Germinal center (tissue), 1 donor: ENCODE results near the gene TNS1.
"Not testable (repeated sequence)": the region's sequence is repeated elsewhere in the genome, so short reads cannot be mapped to it uniquely, and the experiment has no call there.

Source experiments
- DNase-seq: peaks from one replicate; pipeline ENCODE4 v3.0.0; 2012; ENCODE audit warnings: mixed read lengths, low spot score

TNS1 gene

DNA sequence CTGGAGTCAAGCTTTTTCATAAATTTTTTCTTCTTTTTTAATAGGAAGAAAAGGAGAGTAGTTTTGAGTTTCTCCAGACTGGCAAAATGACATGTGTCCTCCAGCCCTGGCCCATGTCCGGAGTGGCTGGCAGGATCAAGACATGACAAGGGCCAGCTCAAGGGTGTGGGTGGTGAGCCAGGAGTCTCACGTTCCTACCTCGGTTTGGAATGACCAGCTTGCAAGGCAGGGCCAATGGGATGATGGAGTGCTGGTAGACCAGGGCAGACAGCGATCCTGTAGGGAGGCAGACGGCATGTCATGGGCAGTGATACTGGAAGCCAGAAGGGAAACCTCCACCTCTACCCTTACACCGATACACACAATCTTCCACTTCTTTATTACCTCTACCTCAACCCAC is 190.6 kb downstream of the TNS1 start:
- DNase-seq: no peak

DNA sequence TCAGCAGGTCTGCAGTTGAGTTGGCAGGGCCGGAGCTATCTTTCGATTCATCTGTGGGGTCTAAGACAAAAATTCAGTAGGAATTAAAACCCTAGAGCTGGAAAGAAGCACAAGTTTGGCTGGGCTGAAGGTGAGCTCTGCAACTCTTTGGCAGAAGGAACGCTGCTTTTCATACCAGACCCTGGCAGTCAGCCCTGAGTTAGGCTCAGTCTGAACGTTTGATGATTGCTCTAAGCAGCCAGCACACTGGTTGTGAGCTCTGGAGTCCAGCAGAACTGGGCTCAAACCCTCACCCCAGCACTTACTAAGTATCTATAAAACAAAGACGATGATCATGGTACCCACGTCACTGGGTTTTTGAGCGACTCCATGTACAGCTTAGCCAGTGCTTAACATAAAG is 192.5 kb downstream of the TNS1 start:
- no peak for DNase-seq

DNA sequence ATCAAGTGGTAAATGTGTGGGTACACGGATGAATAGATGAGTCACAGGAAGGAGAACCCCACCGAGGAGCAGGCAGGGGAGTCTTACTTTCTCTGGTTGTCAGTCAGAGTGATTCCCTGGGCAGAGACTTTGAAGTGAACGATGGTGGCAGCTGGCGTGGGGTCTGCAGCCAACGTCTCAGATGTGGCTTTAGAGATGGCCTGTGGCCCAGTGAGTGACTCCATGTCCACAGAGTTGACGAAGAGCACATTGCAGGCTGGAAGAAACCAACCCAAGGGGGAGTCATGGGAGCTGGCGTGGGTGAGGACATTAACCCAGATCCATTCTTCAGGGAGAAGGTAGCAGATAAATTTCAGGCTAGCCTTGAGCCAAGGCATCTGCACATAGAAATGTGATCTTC is 193.1 kb downstream of the TNS1 start:
- no peak for DNase-seq

DNA sequence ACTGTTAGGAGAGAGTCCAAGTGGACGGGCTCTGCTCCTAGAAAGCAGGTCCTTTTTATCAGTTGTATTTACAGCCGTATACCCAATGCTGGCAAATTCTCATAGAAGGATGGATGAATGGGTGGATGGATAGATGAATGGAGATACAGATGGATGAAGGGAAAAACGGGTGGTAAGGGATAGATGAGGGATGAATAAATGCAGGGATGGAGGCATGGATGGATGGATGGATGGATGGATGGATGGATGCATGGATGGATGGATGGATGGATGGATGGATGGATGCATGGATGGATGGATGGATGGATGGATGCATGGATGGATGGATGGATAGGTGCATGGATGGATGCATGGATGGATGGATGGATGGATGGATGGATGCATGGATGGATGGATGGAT is 193.8 kb downstream of the TNS1 start:
- not testable (repeated sequence) for DNase-seq

DNA sequence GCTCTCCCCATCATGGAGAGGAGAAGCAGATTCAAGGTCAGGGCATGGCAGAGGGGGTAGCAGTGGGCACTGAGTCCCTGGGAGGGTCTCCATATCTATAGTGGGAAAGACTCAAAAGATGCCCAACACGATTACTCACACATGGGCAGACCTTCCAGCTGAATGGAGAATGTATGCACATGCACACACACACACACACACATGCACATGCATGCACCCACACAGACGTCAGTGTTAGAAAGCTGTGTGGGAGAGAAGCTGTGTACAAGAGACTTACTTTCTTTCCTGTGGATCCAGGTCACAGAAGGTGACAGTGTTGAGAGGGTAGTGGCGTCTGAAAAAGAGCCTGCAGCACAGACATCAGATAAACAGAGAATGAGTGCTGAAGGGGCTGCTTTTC is 194.5 kb downstream of the TNS1 start:
- no peak for DNase-seq

DNA sequence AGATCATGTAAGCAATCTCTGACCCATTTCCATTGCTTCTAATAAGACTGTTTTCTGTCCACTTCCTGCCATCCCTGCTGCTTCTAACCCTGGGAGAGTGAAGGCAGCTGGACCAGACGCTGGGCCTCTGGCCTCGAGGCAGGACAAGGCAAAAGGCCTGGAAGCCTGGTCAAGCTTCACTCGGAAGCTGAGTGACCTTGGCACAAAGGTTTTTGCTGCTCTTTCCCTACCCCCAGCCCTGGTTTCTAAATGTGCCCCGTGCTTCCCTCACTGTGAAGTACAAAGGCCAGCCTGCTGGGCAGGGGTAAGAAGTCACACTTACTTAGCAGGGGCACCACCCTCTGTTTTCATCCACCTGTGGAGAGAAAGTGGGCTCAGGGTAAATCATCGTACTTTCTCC is 195.0 kb downstream of the TNS1 start:
- DNase-seq: no peak

DNA sequence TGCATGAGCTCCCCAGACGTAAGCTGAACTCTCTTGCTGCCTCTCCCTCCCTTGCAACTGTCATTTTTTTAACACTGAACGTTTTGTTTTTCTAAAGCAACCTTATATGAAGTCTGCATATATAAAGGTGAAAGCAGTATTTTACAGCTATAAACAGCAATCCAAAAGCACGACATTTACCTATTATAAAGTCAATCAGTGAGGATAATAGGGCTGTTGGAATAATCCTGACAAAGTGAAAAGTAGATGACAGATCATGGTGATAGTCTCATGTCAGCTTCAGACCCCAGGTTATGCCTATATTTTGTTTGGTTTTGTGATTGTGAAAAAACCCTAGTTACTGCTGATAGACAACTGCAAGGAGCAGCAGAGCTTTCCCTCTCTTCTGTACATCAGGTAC is 195.8 kb downstream of the TNS1 start:
- no peak for DNase-seq

DNA sequence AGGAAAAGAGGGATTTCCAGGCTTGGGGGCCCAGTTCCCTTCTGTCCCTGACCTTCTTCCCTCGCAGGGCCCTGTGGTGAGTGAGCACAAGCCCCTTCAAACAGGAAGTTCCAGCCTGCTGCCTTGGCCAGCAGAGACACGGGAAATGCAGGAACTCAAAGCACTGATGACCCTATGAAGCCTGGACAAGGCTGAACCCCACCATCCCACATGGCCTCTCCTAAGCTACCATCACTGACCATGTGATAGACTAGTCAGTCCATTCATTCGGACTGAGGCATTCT is 196.4 kb downstream of the TNS1 start:
- no peak for DNase-seq

DNA sequence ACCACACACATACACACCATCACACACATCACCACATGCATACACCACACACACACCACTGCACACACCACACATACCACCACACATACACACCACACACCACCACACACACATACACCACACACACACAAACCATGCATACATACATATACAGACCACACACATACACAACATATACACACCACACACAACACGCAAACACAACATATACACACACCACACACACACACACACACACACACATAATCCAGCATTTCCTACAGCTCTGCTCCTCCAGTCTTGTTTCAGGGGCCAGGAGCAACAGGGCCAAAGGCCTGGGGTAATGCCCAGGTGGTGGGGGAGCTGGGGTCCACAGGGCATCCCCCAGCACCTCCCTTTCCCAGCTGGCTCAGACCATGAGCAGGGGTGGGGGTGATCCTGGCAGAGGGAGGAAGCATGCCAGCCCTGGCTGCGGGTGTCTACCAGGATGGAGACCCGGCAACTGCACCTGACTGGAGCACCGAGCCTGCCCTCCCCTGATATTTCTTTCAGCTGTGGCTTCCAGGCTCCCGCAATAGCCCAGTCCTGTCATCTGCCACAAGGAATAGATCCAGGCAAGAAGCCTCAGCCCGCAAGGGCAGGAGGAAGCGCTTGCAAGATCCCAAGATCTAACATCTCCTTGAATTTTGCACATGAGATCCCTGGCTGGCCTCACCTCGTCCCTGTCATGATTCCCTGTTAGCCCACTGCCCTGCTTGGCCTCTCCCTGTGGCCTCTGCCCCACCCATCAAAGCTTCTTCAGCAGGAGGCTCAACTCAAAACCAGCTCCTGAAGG is 196.9 kb downstream of the TNS1 start:
- DNase-seq: no peak

DNA sequence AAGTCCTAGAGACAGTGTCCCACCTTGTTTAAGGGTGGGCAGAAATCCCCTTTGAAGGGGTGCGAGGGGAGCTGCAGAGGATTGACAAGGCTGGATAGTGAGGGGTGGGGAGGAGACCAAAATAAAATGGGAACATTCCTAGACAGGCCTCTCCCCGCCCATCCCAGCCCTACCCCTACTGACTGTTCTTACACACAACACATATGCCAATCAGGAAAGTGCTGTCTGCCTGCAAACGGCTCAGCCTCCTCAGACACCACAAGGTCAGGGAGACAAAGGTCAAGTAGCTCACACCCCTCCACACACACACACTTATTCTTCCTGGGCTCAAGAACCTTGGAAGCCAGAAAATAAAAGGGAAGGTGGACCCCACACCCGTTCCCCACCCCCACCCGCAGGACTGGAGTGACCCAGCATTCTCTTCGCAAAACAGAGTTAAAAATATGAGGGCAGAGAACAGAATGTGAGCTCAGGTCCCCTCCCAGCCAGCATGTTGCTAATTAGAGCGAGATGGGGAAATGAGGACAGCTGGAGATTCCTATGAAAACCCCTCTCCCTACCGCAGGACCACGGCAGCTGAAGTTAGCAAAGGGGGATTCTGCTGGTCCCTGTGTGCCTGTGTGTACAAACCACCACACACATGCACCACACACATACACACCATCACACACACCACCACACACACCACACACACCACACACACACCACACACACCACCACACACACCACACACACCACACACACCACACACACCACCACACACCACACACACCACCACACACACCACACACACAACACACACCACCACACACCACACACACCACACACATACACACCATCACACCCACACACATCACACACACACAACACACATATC is 197.8 kb downstream of the TNS1 start:
- no peak for DNase-seq

DNA sequence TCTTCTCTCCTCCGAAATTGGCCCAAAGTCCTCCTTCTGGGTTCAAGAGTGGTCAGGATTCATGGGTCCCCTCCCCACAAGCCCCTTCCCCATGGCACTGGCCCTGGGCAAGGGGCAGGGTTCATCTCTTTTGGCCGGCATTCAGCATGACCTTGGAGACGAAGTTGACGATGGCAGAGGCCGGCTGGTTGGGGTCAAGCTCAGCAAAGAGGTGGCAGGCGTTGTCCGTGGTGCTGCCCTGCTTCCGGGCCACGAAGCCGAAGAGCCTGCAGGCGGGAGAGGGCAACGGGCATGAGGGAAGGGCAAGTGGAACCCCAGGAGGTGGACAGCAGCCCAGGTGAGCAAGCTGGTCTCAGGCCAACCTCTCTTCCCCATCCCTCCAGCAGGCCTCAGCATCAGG is 198.5 kb downstream of the TNS1 start:
- no peak for DNase-seq

DNA sequence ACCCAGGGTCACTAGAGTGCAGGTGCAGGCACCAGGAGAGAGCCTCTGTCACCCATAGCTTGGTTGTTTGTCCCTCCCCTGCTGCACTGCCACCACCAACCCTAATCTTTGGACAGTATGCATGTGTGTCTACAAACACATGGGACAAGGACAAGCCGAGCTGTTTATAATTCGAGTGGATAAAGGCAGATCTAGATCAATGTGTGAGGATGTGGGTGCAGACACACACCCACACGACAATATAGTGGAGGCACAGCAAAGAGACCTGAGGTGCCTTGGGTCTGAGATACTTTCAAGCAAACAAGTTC is 199.2 kb downstream of the TNS1 start:
- no peak for DNase-seq

DNA sequence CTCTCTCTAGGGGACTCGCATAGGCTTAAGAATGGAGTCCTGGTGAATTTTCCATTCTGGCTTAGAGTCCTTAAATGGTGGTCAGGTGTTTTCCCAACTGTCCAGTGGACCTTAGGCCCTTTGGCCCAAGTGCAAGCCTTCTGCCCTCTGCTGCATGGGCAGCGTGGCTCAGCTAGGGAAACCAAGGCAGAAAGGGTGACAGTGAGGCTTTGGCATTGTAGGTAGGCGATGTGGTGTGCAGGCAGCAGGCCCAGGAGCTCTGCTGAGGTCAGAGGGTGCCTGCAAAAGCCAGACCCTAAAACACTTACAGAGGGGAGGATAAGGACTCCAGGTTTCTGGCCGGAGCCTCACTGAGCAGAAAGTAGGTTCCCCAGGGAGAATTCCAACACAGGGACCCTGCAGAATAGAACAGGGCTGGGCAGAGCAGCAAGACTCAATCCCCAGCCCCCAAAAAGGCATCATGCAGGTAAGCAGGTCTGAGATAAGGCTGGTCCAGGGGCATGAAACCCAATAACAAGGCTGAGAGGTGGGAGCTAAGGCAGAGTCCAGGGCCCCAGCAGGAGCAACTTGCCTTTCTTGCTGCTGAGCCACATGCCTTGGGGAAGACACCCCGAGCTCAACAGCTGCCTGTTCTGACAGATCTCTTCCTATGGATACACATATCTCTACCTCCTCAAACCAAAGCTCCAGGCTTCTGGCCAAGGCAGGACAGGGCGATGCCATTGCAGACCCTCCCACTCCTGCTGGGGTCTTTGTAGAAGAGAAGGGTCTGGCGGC is 199.7 kb downstream of the TNS1 start:
- DNase-seq: no peak

DNA sequence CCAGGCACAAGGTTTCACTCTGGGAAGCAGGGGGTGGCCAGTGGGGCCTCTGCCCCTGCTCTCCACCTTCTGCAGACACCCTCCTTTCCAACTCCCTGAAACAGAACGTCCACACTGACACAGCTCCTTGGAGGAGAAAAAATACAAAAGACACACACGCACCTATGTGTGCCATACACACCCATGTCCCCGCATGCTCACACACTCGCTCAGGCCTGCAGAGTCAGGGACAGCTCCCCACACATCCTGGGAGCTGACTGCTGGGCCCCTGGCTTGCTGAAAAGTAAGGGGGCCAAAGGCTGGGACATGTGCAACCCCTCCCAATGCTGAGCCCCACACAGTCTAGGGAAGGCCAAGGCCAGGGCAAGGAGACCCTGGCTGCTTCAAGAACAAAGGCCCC is 200.5 kb downstream of the TNS1 start:
- DNase-seq: no peak

DNA sequence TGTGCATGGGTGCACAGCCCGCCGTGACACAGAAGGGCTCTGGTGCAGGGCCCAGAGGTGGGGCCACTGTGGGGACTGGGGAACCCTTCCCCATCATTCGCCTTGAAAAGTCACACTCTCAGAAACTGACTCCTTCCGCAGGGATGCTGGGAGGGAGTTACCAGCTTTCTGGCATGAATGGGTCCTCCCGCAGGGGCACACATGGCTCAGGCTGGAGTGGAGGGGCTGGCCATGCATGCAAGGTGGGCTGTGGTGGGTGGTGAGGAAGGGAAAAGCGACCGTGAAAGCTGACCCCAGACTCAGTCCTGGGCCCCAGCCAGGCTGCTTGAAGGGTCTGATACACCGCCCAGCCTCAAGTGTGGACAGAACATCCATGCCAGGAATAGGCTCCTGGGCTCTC is 201.1 kb downstream of the TNS1 start:
- DNase-seq: no peak

DNA sequence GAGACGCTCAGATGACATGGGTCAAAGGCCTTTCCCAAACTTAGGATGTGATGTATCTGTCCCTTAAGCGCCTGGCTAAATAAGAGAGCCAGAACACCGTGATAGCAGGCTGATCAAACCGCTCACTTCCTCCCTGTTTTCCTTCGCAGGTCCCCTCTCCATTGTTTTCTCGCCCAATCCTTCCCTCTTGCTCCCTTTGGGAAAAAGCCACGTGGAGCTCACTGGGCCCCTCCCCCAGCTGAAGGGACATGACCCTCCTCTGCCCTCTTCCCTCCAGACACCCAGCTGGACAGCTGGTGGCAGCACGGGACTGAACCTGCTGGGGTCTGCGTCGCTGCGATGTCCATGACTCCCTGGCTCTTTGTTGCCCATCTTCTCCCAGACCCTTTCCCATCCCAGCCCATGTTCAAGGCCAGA is 201.7 kb downstream of the TNS1 start:
- no peak for DNase-seq

DNA sequence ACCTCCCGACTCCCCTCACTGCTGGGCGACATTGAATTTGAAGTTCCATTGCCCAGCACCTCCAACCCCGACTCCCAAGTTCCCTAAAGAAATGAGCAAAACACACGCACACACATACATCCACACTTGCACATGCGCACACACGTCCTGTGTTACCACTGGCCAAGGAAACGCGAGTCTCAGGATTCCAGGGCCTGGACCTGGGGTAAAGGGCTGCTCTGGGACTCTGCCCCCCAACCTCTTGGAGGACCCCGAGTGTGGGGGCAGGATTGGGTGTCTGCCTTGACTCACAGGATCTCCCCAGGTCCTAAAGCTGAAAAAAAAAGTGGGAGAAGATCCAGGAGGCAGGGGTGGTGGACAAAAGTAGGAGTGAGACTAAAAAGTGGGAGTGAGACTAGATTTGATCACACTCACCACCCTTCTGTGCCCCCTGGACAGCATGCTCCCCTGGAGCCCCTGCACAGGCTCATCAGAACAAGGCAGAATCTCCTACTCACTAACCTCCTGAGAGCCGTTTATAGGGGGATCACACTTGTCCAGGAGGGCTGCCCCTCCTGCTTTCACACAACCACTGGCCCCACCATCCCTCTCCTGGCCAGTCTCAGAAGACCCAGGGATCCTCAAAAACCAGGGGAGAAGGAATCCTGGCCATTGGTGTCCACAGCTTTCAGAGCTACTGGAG is 202.2 kb downstream of the TNS1 start:
- DNase-seq: no peak

DNA sequence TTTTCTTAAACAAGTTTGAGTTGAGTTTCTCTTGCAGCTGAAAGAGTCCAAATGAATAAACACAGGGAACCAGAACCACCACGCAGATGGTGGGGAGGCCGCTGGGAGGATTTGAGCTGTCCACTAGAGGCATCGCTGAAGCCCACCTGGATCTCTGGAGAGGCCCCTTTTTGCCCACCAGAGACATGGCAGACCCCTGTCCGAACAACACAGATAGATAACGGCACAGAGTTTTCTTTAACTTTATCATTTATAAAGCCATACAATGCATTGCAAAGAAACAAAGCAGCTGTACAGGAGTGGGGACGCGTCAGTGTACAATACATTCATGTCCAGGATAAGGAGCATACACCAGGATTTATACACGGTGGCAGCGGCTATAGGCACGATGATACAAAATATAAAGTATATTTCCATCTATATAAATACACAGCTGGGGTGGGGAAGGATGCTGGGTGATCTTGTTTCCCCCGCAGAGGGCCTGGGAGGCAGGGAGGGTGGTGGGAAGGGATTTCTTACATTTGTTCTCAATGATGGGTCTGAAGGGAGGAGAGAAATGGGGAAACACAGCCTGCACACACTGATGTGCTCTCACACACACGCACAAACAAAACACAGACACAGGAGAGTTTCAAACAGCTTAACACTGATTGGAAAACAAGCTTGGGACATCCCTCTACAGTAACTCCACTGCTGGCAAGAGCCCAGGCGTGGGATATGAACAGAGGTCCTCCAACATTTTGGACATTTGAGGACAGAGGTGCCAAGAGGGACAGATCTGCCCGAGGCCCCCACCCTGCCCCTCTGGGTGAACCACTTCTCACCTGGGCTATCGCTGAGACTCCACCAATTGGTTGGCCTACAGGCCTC is 203.0 kb downstream of the TNS1 start:
- DNase-seq: no peak

DNA sequence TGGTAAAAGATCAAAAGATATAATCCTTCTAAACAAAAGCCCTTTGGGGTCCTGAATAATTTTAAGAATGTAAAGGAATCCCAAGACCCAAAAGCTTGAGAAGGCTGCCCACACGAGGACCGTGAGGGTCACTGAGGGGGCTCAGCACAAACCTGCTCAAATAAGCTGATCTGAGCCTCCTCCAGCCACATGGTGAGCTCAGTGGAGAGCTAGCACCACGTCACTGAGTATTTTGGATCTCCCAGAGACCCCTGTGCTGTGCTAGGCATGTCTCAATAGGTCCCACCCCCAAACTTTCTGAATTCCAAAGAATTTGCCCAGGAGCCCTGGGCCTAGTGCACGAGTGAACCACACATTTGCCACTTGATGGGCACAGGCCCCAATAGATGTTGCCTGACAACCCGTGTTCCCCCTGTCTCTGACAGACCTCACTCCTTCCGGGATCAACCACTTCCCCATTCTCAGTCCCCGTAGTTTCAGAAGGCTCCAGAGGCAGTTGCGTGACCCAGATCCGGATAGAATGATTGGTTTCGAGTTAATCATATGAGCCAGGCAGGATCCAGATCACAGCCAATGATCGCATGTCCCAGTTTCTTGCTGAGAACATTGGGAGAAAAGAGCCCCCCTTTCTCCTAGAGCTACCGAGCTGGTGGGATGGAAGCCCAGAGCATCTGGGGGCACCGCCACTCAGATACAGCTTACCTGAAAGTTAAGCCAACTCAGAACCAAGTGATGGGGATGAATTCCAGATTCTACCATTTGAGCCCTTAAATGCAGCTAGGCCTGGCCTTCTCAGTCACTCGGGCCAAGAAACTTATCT is 203.8 kb downstream of the TNS1 start:
- peak; percentile 50 for DNase-seq

DNA sequence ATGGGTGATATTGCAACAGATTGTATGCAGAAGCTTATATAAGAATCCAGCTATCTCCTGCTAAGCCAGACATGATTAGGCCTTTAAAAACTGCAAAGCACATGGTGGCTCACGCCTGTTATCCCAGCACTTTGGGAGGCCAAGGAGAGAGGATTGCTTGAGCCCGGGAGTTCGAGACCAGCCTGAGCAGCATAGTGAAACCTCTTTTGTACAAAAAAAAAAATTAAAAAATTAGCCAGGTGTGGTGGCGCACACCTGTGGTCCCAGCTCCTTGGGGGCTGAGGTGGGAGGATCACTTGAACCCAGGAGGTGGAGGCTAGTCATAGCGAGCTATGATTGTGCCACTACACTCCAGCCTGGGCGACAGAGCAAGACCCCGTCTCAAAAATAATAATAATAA is 204.6 kb downstream of the TNS1 start:
- DNase-seq: no peak

DNA sequence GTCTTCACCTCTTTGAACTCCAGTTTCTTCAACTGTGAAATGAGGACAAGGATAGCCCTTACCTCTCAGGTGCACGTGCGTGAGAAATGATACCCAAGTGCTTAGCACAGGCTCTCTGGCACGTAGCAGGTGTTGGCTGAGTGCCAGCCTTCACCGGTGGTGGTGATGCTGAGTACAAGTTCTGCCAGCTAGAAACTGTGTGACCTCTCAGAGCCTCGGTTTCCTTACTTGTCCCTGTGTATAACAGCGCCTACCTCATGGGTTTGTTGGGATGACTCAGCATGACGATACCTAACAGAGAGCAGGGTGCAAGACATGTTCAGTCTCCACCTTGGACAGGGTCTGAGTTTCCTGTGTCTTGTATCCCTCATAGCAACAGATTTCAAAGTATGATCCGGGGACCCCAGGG is 205.1 kb downstream of the TNS1 start:
- no peak for DNase-seq
